GM19468 (cell line): ENCODE results near the gene MGAT2.
"Not testable (repeated sequence)": the region's sequence is repeated elsewhere in the genome, so short reads cannot be mapped to it uniquely, and the experiment has no call there.

Experiments used
- ATAC-seq: cut with Tn5 transposase; IDR thresholded peaks from one replicate; pipeline ENCODE4 v1.9.1; 2021; ENCODE audit warnings: mild to moderate bottlenecking, moderate library complexity, moderate number of reproducible peaks; ENCODE audit not compliant: unreplicated experiment; ENCODE audit errors: extremely low read depth

MGAT2 gene

DNA sequence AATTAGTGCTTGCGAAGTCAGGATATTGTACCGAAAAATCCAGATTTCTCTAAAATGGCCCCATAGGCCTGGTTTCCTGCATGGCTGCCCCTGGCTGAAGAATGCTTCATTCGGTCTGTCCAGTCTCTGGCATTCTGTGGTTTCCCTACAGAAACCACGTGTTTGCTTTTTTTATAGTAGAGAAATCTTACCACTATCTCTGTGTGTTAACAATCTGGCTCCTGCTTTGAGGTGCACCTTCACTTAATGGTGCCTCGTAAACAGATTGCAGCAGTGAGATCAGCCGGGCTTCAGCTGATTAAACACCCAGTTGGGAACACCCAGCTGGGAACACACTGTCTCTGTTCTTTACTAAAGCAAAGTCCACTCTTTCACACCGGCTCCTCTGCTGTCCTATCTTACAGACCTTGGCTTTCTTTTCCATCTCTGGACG lies 21.1 kb downstream of the MGAT2 start:
- ATAC-seq, result no peak

DNA sequence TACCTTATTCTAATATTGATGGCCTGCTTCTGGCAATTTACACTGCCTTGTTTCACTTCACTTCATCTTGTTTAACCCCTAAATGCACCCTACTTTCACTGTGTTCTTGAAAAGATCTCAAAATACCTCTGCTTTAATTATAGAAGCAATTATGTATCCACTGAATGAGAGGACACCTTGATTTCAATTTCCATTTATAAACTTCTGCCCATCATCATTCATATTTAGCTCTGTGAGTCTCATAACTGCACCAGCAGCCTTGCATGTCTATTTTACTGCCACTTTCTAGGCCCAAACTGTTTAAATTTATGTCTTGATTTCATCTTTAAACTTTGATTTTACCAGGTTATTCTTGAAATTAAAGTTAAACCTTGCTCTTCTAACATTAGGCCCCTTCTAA lies 21.6 kb downstream of the MGAT2 start:
- no peak for ATAC-seq

DNA sequence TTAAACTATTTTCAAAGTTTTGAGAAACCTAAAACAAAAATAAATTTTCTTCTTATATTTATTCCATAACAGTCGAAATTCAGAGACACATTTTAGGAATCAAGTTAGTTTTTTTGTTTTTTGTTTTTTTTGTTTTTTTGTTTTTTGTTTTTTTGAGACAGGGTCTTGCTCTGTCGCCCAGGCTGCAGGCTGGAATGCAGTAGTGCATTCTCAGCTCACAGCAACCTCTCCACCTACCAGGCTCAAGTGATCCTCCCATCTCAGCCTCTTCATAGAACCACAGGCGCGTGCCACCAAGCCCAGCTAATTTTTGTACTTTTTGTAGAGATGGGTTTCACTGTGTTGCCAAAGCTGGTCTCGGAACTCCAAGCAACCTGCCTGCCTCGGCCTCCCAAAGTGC lies 32.9 kb downstream of the MGAT2 start:
- ATAC-seq, result no peak

DNA sequence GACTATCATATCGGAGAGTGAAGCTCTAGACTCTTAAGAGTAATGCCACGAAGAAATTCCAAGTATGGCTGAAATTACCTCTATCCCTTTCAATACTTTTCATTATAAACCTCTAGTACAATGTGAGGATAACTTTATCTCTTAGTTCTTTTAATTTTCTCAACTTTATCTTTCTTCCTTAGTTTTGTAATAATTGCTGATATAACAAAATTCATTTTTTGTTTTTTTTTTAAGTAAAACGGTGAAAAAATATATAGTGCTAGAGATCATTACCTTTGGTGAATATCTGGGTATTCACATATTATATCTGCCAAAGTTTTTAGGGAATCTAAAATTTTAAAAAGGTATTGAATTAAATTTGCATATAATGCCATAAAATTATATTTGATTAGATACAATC lies 33.9 kb downstream of the MGAT2 start:
- no peak for ATAC-seq

DNA sequence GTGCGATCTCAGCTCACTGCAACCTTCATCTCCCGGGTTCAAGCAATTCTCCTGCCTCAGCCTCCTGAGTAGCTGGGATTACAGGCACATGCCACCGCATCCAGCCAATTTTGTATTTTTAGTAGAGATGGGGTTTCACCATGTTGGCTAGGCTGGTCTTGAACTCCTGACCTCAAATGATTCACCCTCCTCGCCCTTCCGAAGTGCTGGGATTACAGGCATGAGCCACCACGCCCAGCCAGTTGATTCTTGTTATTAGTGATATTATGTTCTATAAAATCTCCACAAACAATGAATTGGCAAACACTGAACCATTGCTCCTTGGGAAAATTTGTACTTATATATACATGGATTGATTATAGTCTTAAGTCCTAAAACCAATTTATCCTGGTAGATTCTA lies 36.9 kb downstream of the MGAT2 start:
- ATAC-seq, result not testable (repeated sequence)

DNA sequence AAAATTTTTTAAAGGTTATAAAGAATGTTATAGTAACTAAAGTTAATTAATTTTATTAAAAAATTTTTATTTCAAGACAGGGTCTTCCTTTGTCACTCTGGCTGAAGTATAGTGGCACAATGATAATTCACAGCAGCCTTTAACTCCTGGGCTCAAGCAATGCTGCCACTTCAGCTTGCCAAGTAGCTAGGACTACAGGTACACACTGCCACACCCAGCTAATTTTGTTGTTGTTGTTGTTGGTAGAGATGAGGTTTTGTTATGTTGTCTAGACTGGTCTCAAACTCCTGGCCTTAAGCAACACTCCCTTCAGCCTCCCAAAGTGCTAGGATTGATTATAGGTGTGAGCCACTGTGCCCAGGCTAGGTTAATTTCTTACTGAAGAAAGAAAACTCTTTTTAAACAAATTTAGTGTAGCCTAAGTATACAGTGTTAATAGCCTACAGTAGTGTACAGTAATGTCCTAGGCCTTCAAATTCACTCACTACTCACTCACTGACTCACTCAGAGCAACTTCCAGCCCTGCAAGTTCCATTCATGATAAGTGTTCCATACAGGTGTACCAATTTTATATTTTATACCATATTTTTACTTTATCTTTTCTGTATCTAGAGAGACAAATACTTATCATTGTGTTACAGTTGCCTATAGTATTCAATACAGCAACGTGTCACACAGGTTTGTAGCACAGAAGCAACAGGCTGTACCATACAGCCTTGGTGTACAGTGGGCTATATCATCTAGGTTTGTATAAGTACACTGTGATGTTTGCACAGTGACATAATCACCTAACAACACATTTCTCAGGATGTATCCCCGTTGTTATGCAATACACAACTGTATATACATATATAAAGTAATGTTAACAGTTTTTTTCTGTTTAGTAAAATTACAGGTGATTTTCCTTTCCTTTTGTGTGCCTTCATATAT lies 39.2 kb downstream of the MGAT2 start:
- ATAC-seq, result no peak

DNA sequence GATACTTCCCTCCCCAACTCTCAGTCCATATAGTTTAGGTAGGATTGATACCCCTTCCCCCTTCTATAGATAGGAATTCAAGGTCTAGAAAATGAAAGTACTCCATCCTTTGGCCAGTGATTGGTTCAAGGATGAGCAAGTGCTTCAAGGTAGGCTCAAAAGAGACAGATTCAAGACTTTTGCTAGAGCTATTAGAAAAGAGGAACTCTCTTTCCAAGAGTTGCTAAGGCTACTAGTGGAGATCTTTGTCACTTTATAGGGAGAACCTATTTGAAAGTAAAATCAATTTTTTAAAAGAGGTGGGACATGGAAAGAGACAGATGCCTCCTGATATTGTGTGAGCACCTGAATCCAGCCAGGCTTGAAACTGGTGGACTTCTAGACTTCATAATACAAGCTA lies 49.9 kb downstream of the MGAT2 start:
- ATAC-seq, result no peak
